Left ventricle myocardium superior (tissue), 1 donor: Measurements from ENCODE around the gene TDP1. TPM values are rescaled to one million over a fixed set of nuclear protein-coding genes. Genes with fewer than 3 reads are reported as not detected.
"Not testable (repeated sequence)": the region's sequence is repeated elsewhere in the genome, so short reads cannot be mapped to it uniquely, and the experiment has no call there.

Experiments used
- ATAC-seq: fragments of 200-7000 bp; cut with Tn5 transposase; one replicate; pipeline ENCODE4 v1.9.1; 2020; ENCODE audit warnings: mild to moderate bottlenecking, moderate library complexity
- DNase-seq: peaks from one replicate; pipeline ENCODE4 v3.0.0-alpha.2; 2020
- intact Hi-C: fragments of 100-400 bp; cut with micrococcal nuclease; formaldehyde crosslinking; loops from one replicate; pipeline ENCODE4 v1.11.0; 2022
- total RNA-seq: library from RNA; stranded (reverse); fragmentation: NEBNext Ultra II Directional; extraction: Animal tissue kit (Norgen Biotek cat#: 25700); gene quantifications from one replicate; pipeline ENCODE4 v1.2.1, GENCODE V29; 2021
- donor health status: DM: no; HTN: yes; CAD: no; lungs with severe emphysema.

TDP1 gene
- total RNA-seq, 1 donor from 2014 or later = 4.8 TPM

GRCh38 chr14:89978656-89979055, 22.9 kb downstream of the TDP1 start:
- DNase-seq (no peak), ATAC-seq (no peak)
- intact Hi-C loops = loop anchor here (10.0 kb wide), 1 partner anchor 916 kb away; no protein-coding TSS in a partner anchor

- intact Hi-C loops = no loop called here
- DNase-seq (no peak), ATAC-seq (no peak)
Measured at GRCh38 chr14:89983375-89983774, 27.6 kb downstream of the TDP1 start.

GRCh38 chr14:89986462-89987160, 30.9 kb downstream of the TDP1 start:
- ATAC-seq (no peak), DNase-seq (no peak)
- intact Hi-C loops = no loop called here

GRCh38 chr14:89987161-89987475, 31.4 kb downstream of the TDP1 start:
- DNase-seq (no peak), ATAC-seq (no peak)
- intact Hi-C loops = no loop called here

GRCh38 chr14:89988787-89989186, 33.1 kb downstream of the TDP1 start:
- intact Hi-C loops = no loop called here
- ATAC-seq = no peak
- no peak for DNase-seq

- DNase-seq (no peak), ATAC-seq (no peak)
- intact Hi-C loops = no loop called here
Measured at GRCh38 chr14:89990218-89990617, 34.5 kb downstream of the TDP1 start.

GRCh38 chr14:89990623-89991275, 35.0 kb downstream of the TDP1 start:
- ATAC-seq = no peak
- intact Hi-C loops = no loop called here
- no peak for DNase-seq

GRCh38 chr14:89992273-89992672, 36.5 kb downstream of the TDP1 start:
- intact Hi-C loops = no loop called here
- ATAC-seq = no peak
- no peak for DNase-seq

GRCh38 chr14:89996963-89997362, 41.2 kb downstream of the TDP1 start:
- no peak for DNase-seq
- intact Hi-C loops = no loop called here
- no peak for ATAC-seq

GRCh38 chr14:90000935-90001334, 45.2 kb downstream of the TDP1 start:
- no peak for DNase-seq
- no peak for ATAC-seq
- intact Hi-C loops = no loop called here

GRCh38 chr14:90003526-90004307, 48.0 kb downstream of the TDP1 start:
- intact Hi-C loops = no loop called here
- ATAC-seq = no peak
- no peak for DNase-seq

GRCh38 chr14:90005441-90005840, 49.7 kb downstream of the TDP1 start:
- intact Hi-C loops = no loop called here
- ATAC-seq (no peak), DNase-seq (no peak)

GRCh38 chr14:90005939-90006530, 50.3 kb downstream of the TDP1 start:
- intact Hi-C loops = no loop called here
- DNase-seq = no peak
- no peak for ATAC-seq

GRCh38 chr14:90017371-90017770, 61.6 kb downstream of the TDP1 start:
- ATAC-seq (no peak), DNase-seq (no peak)
- intact Hi-C loops = no loop called here

- intact Hi-C loops = no loop called here
- no peak for ATAC-seq
- no peak for DNase-seq
Measured at GRCh38 chr14:90019824-90020523, 64.2 kb downstream of the TDP1 start.

- DNase-seq = no peak
- ATAC-seq = no peak
- intact Hi-C loops = no loop called here
Measured at GRCh38 chr14:90023176-90023896, 67.6 kb downstream of the TDP1 start.

- DNase-seq = no peak
Measured at GRCh38 chr14:90024910-90025309, 69.2 kb downstream of the TDP1 start.

GRCh38 chr14:90026608-90027007, 70.9 kb downstream of the TDP1 start:
- DNase-seq, ATAC-seq, intact Hi-C loops: not testable (repeated sequence)

More at GRCh38 chr14:90024910-90025309, 69.2 kb downstream of the TDP1 start:
- intact Hi-C loops = no loop called here
- peak; percentile 84 for ATAC-seq

- no peak for DNase-seq
- ATAC-seq = no peak
- intact Hi-C loops = no loop called here
Measured at GRCh38 chr14:90027842-90028241, 72.1 kb downstream of the TDP1 start.
